Adipocyte (in vitro differentiated cells): Measurements from ENCODE around the gene SEPTIN11.
"Not testable (repeated sequence)": the region's sequence is repeated elsewhere in the genome, so short reads cannot be mapped to it uniquely, and the experiment has no call there.

Experiments
- DNase-seq: peaks from one replicate; pipeline ENCODE4 v3.0.0-alpha.2; 2015; ENCODE audit warnings: low read depth
- H3K27me3 ChIP-seq: replicated peaks from 2 replicates; pipeline ENCODE4 v1.7.0; 2013; ENCODE audit warnings: mild to moderate bottlenecking, low read length, moderate library complexity; ENCODE audit not compliant: control insufficient read depth, insufficient read depth
- H3K36me3 ChIP-seq: 2 replicates; pipeline ENCODE4 v1.7.0; 2013; ENCODE audit warnings: low read length, mild to moderate bottlenecking, moderate library complexity; ENCODE audit not compliant: control insufficient read depth, insufficient read depth, severe bottlenecking
- H3K4me1 ChIP-seq: 2 replicates; pipeline ENCODE4 v1.7.0; 2013; ENCODE audit warnings: mild to moderate bottlenecking, low read length, moderate library complexity; ENCODE audit not compliant: control insufficient read depth, insufficient read depth
- H3K4me3 ChIP-seq: 2 replicates; pipeline ENCODE4 v1.7.0; 2013; ENCODE audit warnings: mild to moderate bottlenecking, low read length, moderate library complexity
- H3K9ac ChIP-seq: 2 replicates; pipeline ENCODE4 v1.7.0; 2013; ENCODE audit warnings: mild to moderate bottlenecking, low read length, moderate library complexity
- H3K9me3 ChIP-seq: 2 replicates; pipeline ENCODE4 v1.7.0; 2013; ENCODE audit warnings: mild to moderate bottlenecking, low read length, moderate library complexity; ENCODE audit not compliant: control insufficient read depth

The SEPTIN11 gene

GRCh38 chr4:76952656-76953582 lies 3.4 kb downstream of the SEPTIN11 start:
- Histone ChIP-seq H3K9me3 (no peaks in the 10 kb centered on the region), H3K27me3 (no peaks in the 10 kb centered on the region), H3K4me3 (peak overlapping the region; percentile 89), H3K4me1 (peaks cover 63% of the 10 kb centered on the region), H3K9ac (peak overlapping the region; percentile 98), H3K36me3 (peaks cover 28% of the 10 kb centered on the region)
- DNase-seq: peak; percentile 51

- peaks cover 58% of the 10 kb centered on the region for H3K4me1 ChIP-seq
- H3K4me3 ChIP-seq: peak overlapping the region; percentile 89
- H3K9ac ChIP-seq: peak overlapping the region; percentile 11
- no peaks in the 10 kb centered on the region for H3K9me3 ChIP-seq
- H3K36me3 ChIP-seq: peaks cover 35% of the 10 kb centered on the region
- H3K27me3 ChIP-seq: no peaks in the 10 kb centered on the region
- no peak for DNase-seq
These were observed 4.4 kb downstream of the SEPTIN11 start for GRCh38 chr4:76953956-76954355.

- Histone ChIP-seq H3K27me3 (no peaks in the 10 kb centered on the region), H3K4me1 (peaks cover 58% of the 10 kb centered on the region), H3K9me3 (no peaks in the 10 kb centered on the region), H3K36me3 (peaks cover 35% of the 10 kb centered on the region), H3K4me3 (peak overlapping the region; percentile 89), H3K9ac (no peak overlapping the region)
- no peak for DNase-seq
These were observed 4.9 kb downstream of the SEPTIN11 start for GRCh38 chr4:76954489-76954888.

GRCh38 chr4:76955182-76955581 lies 5.6 kb downstream of the SEPTIN11 start:
- Histone ChIP-seq H3K36me3 (peaks cover 38% of the 10 kb centered on the region), H3K9me3 (no peaks in the 10 kb centered on the region), H3K9ac (peak overlapping the region; percentile 11), H3K4me3 (no peak overlapping the region), H3K27me3 (no peaks in the 10 kb centered on the region), H3K4me1 (peaks cover 58% of the 10 kb centered on the region)
- DNase-seq: peak; percentile 71

- H3K27me3 ChIP-seq: no peaks in the 10 kb centered on the region
- H3K36me3 ChIP-seq: peaks cover 49% of the 10 kb centered on the region
- H3K4me1 ChIP-seq: peaks cover 73% of the 10 kb centered on the region
- no peaks in the 10 kb centered on the region for H3K9me3 ChIP-seq
- H3K9ac ChIP-seq: no peak overlapping the region
- no peak for DNase-seq
- no peak overlapping the region for H3K4me3 ChIP-seq
These were observed 7.6 kb downstream of the SEPTIN11 start for GRCh38 chr4:76957004-76957738.

GRCh38 chr4:76958891-76959290 lies 9.3 kb downstream of the SEPTIN11 start:
- H3K9ac ChIP-seq: no peak overlapping the region
- peaks cover 70% of the 10 kb centered on the region for H3K4me1 ChIP-seq
- H3K27me3 ChIP-seq: no peaks in the 10 kb centered on the region
- H3K9me3 ChIP-seq: no peaks in the 10 kb centered on the region
- peaks cover 44% of the 10 kb centered on the region for H3K36me3 ChIP-seq
- DNase-seq: no peak
- H3K4me3 ChIP-seq: no peak overlapping the region

- Histone ChIP-seq H3K4me3 (no peak overlapping the region), H3K27me3 (no peaks in the 10 kb centered on the region), H3K4me1 (peaks cover 62% of the 10 kb centered on the region), H3K36me3 (peaks cover 47% of the 10 kb centered on the region), H3K9ac (no peak overlapping the region), H3K9me3 (no peaks in the 10 kb centered on the region)
- DNase-seq: no peak
These were observed 10.5 kb downstream of the SEPTIN11 start for GRCh38 chr4:76960014-76960413.

- no peaks in the 10 kb centered on the region for H3K9me3 ChIP-seq
- no peak for DNase-seq
These were observed 13.0 kb downstream of the SEPTIN11 start for GRCh38 chr4:76962406-76963130.

GRCh38 chr4:76963131-76963750 lies 13.7 kb downstream of the SEPTIN11 start:
- peaks cover 27% of the 10 kb centered on the region for H3K36me3 ChIP-seq
- H3K4me1 ChIP-seq: peaks cover 59% of the 10 kb centered on the region
- H3K9me3 ChIP-seq: no peaks in the 10 kb centered on the region
- peak overlapping the region; percentile 74 for H3K9ac ChIP-seq
- H3K4me3 ChIP-seq: peak overlapping the region; percentile 51
- DNase-seq: no peak
- no peaks in the 10 kb centered on the region for H3K27me3 ChIP-seq

More at GRCh38 chr4:76962406-76963130, 13.0 kb downstream of the SEPTIN11 start:
- Histone ChIP-seq H3K36me3 (peaks cover 34% of the 10 kb centered on the region), H3K4me3 (peak overlapping the region; percentile 51), H3K9ac (peak overlapping the region; percentile 74), H3K27me3 (no peaks in the 10 kb centered on the region), H3K4me1 (peaks cover 53% of the 10 kb centered on the region)

- Histone ChIP-seq H3K36me3 (peaks cover 24% of the 10 kb centered on the region), H3K4me1 (peaks cover 66% of the 10 kb centered on the region)
- not testable (repeated sequence) for H3K9me3 ChIP-seq, H3K4me3 ChIP-seq, H3K27me3 ChIP-seq, DNase-seq, H3K9ac ChIP-seq
These were observed 14.4 kb downstream of the SEPTIN11 start for GRCh38 chr4:76963927-76964326.
